Vagina (tissue), 2 donors: ENCODE results near the gene FPGS.

Experiments used
- POLR2A ChIP-seq, 2 donors: fragments of 450-650 bp; IDR thresholded peaks; one replicate each; pipeline ENCODE4 v1.6.1; 2017; ENCODE audit warnings: antibody characterized with exemption in 2 of 2, mild to moderate bottlenecking in 2 of 2, moderate library complexity in 2 of 2
- POLR2AphosphoS5 ChIP-seq, 2 donors: sonication (generic); formaldehyde crosslinking; IDR thresholded peaks; one replicate each; pipeline ENCODE4 v1.9.0; 2017; ENCODE audit warnings: antibody characterized with exemption in 2 of 2, mild to moderate bottlenecking in 2 of 2, low read depth in 1 of 2; ENCODE audit not compliant: insufficient read depth in 1 of 2
- TF ChIP-seq, protein P1 (sequence below), 3 experiments: fragments of 450-650 bp in 2 of 3; fragments of 200-600 bp in 1 of 3; sonication (generic) in 1 of 3; IDR thresholded peaks; one replicate each; pipeline ENCODE4 v1.5.1; 2017 to 2019; ENCODE audit warnings: antibody characterized with exemption in 3 of 3, mild to moderate bottlenecking in 2 of 3, moderate library complexity in 2 of 3

- TF ChIP-seq, protein P1, sequence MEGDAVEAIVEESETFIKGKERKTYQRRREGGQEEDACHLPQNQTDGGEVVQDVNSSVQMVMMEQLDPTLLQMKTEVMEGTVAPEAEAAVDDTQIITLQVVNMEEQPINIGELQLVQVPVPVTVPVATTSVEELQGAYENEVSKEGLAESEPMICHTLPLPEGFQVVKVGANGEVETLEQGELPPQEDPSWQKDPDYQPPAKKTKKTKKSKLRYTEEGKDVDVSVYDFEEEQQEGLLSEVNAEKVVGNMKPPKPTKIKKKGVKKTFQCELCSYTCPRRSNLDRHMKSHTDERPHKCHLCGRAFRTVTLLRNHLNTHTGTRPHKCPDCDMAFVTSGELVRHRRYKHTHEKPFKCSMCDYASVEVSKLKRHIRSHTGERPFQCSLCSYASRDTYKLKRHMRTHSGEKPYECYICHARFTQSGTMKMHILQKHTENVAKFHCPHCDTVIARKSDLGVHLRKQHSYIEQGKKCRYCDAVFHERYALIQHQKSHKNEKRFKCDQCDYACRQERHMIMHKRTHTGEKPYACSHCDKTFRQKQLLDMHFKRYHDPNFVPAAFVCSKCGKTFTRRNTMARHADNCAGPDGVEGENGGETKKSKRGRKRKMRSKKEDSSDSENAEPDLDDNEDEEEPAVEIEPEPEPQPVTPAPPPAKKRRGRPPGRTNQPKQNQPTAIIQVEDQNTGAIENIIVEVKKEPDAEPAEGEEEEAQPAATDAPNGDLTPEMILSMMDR (IDR thresholded peaks at IDR 0.05) = no peak
- TF ChIP-seq POLR2A (IDR thresholded peaks at IDR 0.05) (no peak), POLR2AphosphoS5 (IDR thresholded peaks at IDR 0.05; ENCODE audit: insufficient read depth in 1 of 2, low read depth in 1 of 2) (no peak)
Observed at GRCh38 chr9:127808347-127809001, 5.8 kb downstream of the FPGS start.
